ENCODE results near the gene CRYBG2.

DNA sequence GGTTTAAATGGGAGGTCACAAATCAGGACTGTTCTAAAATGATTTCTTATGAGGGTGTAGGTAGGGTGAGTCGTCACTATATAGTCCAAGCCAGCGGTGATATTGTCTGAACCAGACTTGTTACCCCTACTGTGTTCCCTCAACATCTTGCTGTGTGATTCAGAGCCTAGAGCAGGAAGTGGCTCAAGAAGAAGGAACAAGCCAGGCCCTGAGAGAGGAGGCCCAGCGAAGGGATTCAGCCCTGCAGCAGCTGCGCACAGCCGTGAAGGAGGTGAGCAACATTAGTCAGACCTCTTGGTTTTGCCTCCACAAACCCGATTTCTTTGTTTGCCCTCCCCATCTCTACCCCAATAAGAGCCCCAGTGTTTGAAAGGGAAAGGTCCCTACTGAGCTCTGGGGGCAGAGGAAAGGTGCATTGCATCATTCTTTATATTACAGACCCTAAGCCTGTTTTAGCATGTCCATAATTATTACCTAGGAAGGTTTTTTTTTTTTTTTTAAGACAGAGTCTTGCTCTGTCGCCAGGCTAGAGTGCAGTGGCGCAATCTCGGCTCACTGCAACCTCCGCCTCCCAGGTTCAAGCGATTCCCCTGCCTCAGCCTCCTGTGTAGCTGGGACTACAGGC is 79.0 kb downstream of the CRYBG2 start:
- TF ChIP-seq, protein P1, sequence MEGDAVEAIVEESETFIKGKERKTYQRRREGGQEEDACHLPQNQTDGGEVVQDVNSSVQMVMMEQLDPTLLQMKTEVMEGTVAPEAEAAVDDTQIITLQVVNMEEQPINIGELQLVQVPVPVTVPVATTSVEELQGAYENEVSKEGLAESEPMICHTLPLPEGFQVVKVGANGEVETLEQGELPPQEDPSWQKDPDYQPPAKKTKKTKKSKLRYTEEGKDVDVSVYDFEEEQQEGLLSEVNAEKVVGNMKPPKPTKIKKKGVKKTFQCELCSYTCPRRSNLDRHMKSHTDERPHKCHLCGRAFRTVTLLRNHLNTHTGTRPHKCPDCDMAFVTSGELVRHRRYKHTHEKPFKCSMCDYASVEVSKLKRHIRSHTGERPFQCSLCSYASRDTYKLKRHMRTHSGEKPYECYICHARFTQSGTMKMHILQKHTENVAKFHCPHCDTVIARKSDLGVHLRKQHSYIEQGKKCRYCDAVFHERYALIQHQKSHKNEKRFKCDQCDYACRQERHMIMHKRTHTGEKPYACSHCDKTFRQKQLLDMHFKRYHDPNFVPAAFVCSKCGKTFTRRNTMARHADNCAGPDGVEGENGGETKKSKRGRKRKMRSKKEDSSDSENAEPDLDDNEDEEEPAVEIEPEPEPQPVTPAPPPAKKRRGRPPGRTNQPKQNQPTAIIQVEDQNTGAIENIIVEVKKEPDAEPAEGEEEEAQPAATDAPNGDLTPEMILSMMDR (IDR thresholded peaks at IDR 0.05) = no peak
- TF ChIP-seq EZH2 (IDR thresholded peaks at IDR 0.05) = no peak
- TF ChIP-seq EZH2phosphoT487 (IDR thresholded peaks at IDR 0.05) = no peak

All from neural progenitor cell (in vitro differentiated cells).